Psoas muscle (tissue), 8 donors: ENCODE data around the gene SLC25A43. TPM values are rescaled to one million over a fixed set of nuclear protein-coding genes. Genes with fewer than 3 reads are reported as not detected.

Source experiments
- ATAC-seq, 4 donors: fragments of 200-7000 bp; cut with Tn5 transposase; one replicate each; pipeline ENCODE4 v1.9.1; 2020; ENCODE audit warnings: moderate library complexity in 3 of 4, mild to moderate bottlenecking in 2 of 4
- DNase-seq, 2 donors: peaks; one replicate each; pipeline ENCODE4 v3.0.0-alpha.2; 2020
- H3K27ac ChIP-seq: fragments of 200-600 bp; one replicate; pipeline ENCODE4 v1.8.0; 2022
- H3K27me3 ChIP-seq, 3 donors: fragments of 200-600 bp in 1 of 3; one replicate each; pipeline versions ENCODE4 v1.6.1 to v1.8.0; 2013 to 2022; ENCODE audit warnings: low read length in 2 of 3, mild to moderate bottlenecking in 2 of 3, moderate library complexity in 1 of 3; ENCODE audit not compliant: insufficient read depth in 3 of 3
- H3K36me3 ChIP-seq, 2 donors: fragments of 200-600 bp in 1 of 2; one replicate each; pipeline versions ENCODE4 v1.6.1 to v1.8.0; 2013 to 2022; ENCODE audit warnings: low read depth in 1 of 2, mild to moderate bottlenecking in 1 of 2, moderate library complexity in 1 of 2; ENCODE audit not compliant: insufficient read depth in 1 of 2
- H3K4me1 ChIP-seq: fragments of 200-600 bp; one replicate; pipeline ENCODE4 v1.8.0; 2022
- H3K4me3 ChIP-seq: fragments of 200-600 bp; one replicate; pipeline ENCODE4 v1.8.0; 2022; ENCODE audit warnings: mild to moderate bottlenecking
- H3K9me3 ChIP-seq: fragments of 200-600 bp; one replicate; pipeline ENCODE4 v1.8.0; 2022
- CTCF ChIP-seq: fragments of 200-600 bp; IDR thresholded peaks from one replicate; pipeline ENCODE4 v1.8.0; 2022; ENCODE audit warnings: antibody characterized with exemption
- WGBS, 3 donors: extraction: QIAGEN DNeasy Blood & Tissue Kit; methylation state at CpG; one replicate each; pipeline versions ENCODE4 v1.1.6 to v1.1.7; 2013; 5-methylcytosine and 5-hydroxymethylcytosine counted together
- intact Hi-C, 2 donors: fragments of 100-400 bp; cut with DNase I; formaldehyde crosslinking; loops; one replicate each; pipeline versions ENCODE4 v1.11.0 to v1.14.2; 2022
- polyA plus RNA-seq, 3 donors: library from polyadenylated mRNA; stranded (reverse); fragments of 200-250 nt; gene quantifications; one replicate each; pipeline ENCODE4 v1.2.3, GENCODE V29; 2013
- total RNA-seq, 4 donors: library from RNA; stranded (reverse); fragmentation: NEBNext Ultra II Directional in 2 of 4; extraction: Animal tissue kit (Norgen Biotek cat#: 25700) in 2 of 4; gene quantifications; one replicate each; pipeline versions ENCODE4 v1.2.1 to v1.2.4, GENCODE V29; 2021 to 2023
- donor health status: healthy with polysubstance abuse.
- donor health status: DM: no; HTN: no; CAD: no; lungs with moderate emphysema.
- donor health status: Bipolar disorder and iron deficiency.
- donor health status: healthy.
- donor health status: DM: yes; HTN: yes; CAD: no.
- donor health status: DM: no; HTN: no; CAD: no.
- donor health status: DM: no; HTN: no; CAD: no.
- donor health status: DM: yes; HTN: yes; CAD: no.

Gene SLC25A43
- total and polyA plus RNA-seq, 7 donors = 1.1 to 2.9 (median 1.6) TPM

DNA sequence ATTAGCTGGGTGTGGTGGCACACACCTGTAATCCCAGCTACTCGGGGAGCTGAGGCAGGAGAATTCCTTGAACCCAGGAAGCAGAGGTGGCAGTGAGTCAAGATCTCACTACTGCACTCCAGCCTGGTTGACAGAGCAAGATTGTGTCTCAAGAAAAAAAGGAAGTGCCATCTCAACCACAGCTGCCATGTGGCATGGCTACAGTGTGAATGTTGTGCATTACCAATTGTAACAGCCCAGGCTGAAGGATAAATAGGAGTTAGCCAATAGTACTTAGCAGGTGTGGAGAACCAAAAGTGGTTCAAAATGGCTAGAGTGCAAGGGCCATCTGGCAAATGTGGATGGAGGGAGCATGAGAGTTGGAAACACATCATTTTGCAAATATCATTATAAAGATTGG lies 98.0 kb downstream of the SLC25A43 start:
- Histone ChIP-seq H3K9me3 (no peaks in the 10 kb centered on the region), H3K4me1 (no peaks in the 10 kb centered on the region), H3K4me3 (no peak overlapping the region), H3K36me3 (no peaks in the 10 kb centered on the region), H3K27me3 (no peaks in the 10 kb centered on the region), H3K27ac (no peak overlapping the region)
- 52 to 92% (median 71%) methylated on average over 1 of the region's 1 CpG for WGBS, 3 donors
- ATAC-seq (no peak), DNase-seq (no peak)
- intact Hi-C loops = no loop called here
- no peak for TF ChIP-seq CTCF

DNA sequence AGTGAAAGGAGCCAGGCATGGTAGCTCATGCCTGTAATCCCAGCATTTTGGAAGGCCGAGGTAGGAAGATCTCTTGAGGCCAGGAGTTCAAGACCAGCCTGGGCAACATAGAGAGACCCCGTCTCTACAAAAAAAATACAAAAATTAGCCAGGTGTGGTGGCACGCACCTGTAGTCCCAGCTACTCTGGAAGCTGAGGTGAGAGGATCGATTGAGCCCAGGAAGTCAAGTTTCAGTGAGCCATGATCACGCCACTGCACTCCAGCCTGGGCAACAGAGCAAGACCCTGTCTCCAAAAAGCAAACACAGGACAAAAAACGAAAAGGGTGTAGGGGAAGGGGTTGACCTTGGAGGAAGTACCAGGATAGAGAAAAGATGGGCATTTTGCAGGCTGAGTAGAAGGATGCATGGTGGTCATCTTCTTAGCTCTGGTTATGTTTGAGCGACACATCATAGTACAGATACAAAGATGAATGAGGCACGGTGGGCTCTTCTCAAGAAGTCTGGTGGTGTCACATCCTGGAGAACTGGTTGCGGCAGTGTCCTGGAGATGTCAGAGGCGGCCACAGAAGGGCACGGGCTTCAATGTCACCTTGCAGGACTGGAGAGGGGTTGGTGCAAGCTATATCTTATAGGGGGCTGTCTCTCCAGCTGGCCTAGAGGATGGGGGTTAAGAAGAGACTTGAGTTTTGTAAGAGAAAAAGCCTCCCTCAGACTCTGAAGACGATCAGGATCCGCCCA lies 101.1 kb downstream of the SLC25A43 start:
- no peaks in the 10 kb centered on the region for H3K36me3 ChIP-seq
- TF ChIP-seq CTCF = no peak
- 75 to 87% (median 84%) methylated on average over 13 of the region's 13 CpGs for WGBS, 3 donors
- no peaks in the 10 kb centered on the region for H3K4me1 ChIP-seq
- H3K27ac ChIP-seq = no peak overlapping the region
- no peak for ATAC-seq
- intact Hi-C loops = no loop called here
- no peak for DNase-seq
- no peak overlapping the region for H3K4me3 ChIP-seq
- no peaks in the 10 kb centered on the region for H3K9me3 ChIP-seq
- H3K27me3 ChIP-seq = no peaks in the 10 kb centered on the region

GRCh38 chrX:119501511-119502148 lies 102.5 kb downstream of the SLC25A43 start:
- Histone ChIP-seq H3K4me1 (no peaks in the 10 kb centered on the region), H3K9me3 (no peaks in the 10 kb centered on the region), H3K36me3 (no peaks in the 10 kb centered on the region), H3K27ac (no peak overlapping the region), H3K4me3 (no peak overlapping the region), H3K27me3 (no peaks in the 10 kb centered on the region)
- ATAC-seq (no peak), DNase-seq (no peak)
- no peak for TF ChIP-seq CTCF
- 88 to 91% (median 90%) methylated on average over 7 of the region's 7 CpGs for WGBS, 3 donors
- intact Hi-C loops = no loop called here

DNA sequence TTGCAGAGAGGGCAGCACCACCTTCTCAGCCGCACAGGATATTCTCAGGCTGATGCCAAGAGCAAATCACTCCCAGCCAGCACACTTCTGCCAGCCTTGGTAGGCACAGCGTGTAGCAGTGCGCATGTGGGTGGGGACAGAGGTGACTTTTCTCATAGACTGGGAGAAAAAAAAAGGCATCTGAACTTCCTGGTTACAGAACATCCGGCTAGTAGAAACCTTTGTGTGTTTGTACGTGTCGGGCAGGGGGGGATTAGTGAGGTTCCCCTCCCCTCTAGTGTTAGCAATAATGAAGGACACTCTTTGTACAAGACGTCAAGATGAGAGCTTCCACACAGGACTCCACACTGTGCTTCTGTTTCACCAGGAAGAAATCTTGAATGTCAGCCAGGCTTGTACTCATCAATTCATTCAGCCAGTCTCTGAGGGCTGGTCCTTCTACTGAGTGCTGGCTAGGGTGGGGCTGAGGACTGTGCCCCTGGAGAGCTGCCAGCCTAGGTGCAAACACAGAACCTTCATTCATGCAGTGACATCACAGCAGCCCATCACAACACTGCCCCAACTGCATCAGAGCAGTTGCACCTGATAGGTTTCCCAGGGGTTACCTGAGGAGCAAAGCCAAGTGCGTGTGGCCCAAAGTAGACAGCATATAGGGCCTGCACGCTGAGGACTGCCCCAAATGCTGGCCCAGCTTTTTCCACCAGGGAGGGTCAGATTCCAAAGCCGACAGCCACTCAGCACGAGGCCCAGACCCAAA lies 103.8 kb downstream of the SLC25A43 start:
- H3K27ac ChIP-seq = no peak overlapping the region
- no peak for TF ChIP-seq CTCF

More for the DNA sequence above, 103.8 kb downstream of the SLC25A43 start:
- intact Hi-C loops = no loop called here
- DNase-seq (no peak), ATAC-seq (no peak)
- Histone ChIP-seq H3K9me3 (no peaks in the 10 kb centered on the region), H3K4me1 (no peaks in the 10 kb centered on the region), H3K27me3 (no peaks in the 10 kb centered on the region), H3K36me3 (no peaks in the 10 kb centered on the region), H3K4me3 (no peak overlapping the region)
- 52 to 58% (median 57%) methylated on average over 11 of the region's 11 CpGs for WGBS, 3 donors
